Common myeloid progenitor, CD34-positive (primary cell): Measurements from ENCODE around the gene CLIC3.

Source experiments
- CTCF ChIA-PET: fragments of 350-600 bp; sonication (Branson Sonifier 250); formaldehyde crosslinking; loops from one replicate; lab custom pipeline; 2021; ENCODE audit warnings: antibody characterized with exemption; lab: Charles Lee
- POLR2A ChIA-PET: fragments of 350-600 bp; sonication (Branson Sonifier 250); formaldehyde crosslinking; loops from one replicate; lab custom pipeline; 2021; ENCODE audit warnings: antibody characterized with exemption; lab: Charles Lee
- DNase-seq, 3 donors: peaks; one replicate each; pipeline versions ENCODE4 v3.0.0 to v3.0.0-alpha.2; 2013
- H3K27ac ChIP-seq, 2 experiments: 1 replicate in 1 of 2; 2 replicates in 1 of 2; pipeline ENCODE4 v1.7.0; 2013; ENCODE audit warnings: inconsistent platforms in 2 of 2, low read length in 2 of 2, mild to moderate bottlenecking in 2 of 2, low read depth in 1 of 2, moderate library complexity in 1 of 2; ENCODE audit not compliant: severe bottlenecking in 2 of 2, insufficient read depth in 1 of 2, poor library complexity in 1 of 2
- H3K27me3 ChIP-seq, 5 experiments: replicated peaks in 2 of 5; 1 replicate in 3 of 5; 2 replicates in 2 of 5; pipeline versions ENCODE4 v1.6.1 to v1.7.0; 2013; ENCODE audit warnings: low read length in 4 of 5, mild to moderate bottlenecking in 2 of 5, moderate library complexity in 2 of 5, inconsistent platforms in 1 of 5; ENCODE audit not compliant: insufficient read depth in 5 of 5, control insufficient read depth in 4 of 5
- H3K36me3 ChIP-seq, 4 experiments: 1 replicate in 2 of 4; 2 replicates in 2 of 4; pipeline versions ENCODE4 v1.6.1 to v1.7.0; 2013; ENCODE audit warnings: low read length in 3 of 4, control low read depth in 1 of 4, mild to moderate bottlenecking in 1 of 4; ENCODE audit not compliant: control insufficient read depth in 4 of 4, insufficient read depth in 4 of 4
- H3K4me1 ChIP-seq, 4 experiments: 1 replicate in 3 of 4; 2 replicates in 1 of 4; pipeline versions ENCODE4 v1.6.1 to v1.7.1; 2013; ENCODE audit warnings: low read length in 3 of 4, mild to moderate bottlenecking in 3 of 4, control low read depth in 1 of 4, inconsistent platforms in 1 of 4, moderate library complexity in 1 of 4; ENCODE audit not compliant: control insufficient read depth in 4 of 4, insufficient read depth in 4 of 4; ENCODE audit errors: control extremely low read depth in 1 of 4
- H3K4me3 ChIP-seq, 7 experiments: 1 replicate in 4 of 7; 2 replicates in 3 of 7; pipeline versions ENCODE4 v1.5.1 to v1.7.0; 2013; ENCODE audit warnings: mild to moderate bottlenecking in 7 of 7, low read length in 6 of 7, moderate library complexity in 6 of 7, inconsistent platforms in 2 of 7, low read depth in 2 of 7, control low read depth in 1 of 7; ENCODE audit not compliant: insufficient read depth in 4 of 7, control insufficient read depth in 1 of 7; ENCODE audit errors: extremely low read depth in 1 of 7
- H3K9me3 ChIP-seq, 5 experiments: 1 replicate in 4 of 5; 2 replicates in 1 of 5; pipeline versions ENCODE4 v1.6.1 to v1.7.1; 2013; ENCODE audit warnings: low read length in 4 of 5, mild to moderate bottlenecking in 2 of 5, inconsistent platforms in 1 of 5, low read depth in 1 of 5, moderate library complexity in 1 of 5; ENCODE audit not compliant: control insufficient read depth in 4 of 5, insufficient read depth in 2 of 5; ENCODE audit errors: control extremely low read depth in 1 of 5
- WGBS: methylation state at CpG from one replicate; pipeline ENCODE4 v1.1.5; 2013; ENCODE audit not compliant: insufficient coverage; 5-methylcytosine and 5-hydroxymethylcytosine counted together

The CLIC3 gene

GRCh38 chr9:136958898-136959850 is 37.2 kb downstream of the CLIC3 start:
- Histone ChIP-seq H3K27ac (no peak overlapping the region), H3K4me3 (no peak overlapping the region), H3K27me3 (no peaks in the 10 kb centered on the region), H3K9me3 (no peaks in the 10 kb centered on the region), H3K4me1 (no peaks in the 10 kb centered on the region), H3K36me3 (no peaks in the 10 kb centered on the region)
- DNase-seq: no peak
- 95% methylated on average over 24 of the region's 28 CpGs for WGBS
- POLR2A ChIA-PET: interaction anchor here (0.7 kb wide), 1 partner anchor 12 kb away, joined by 3 read pairs; no protein-coding TSS in a partner anchor
- CTCF ChIA-PET: interaction anchor here (1.3 kb wide), 1 partner anchor 76 kb away, joined by 4 read pairs; no protein-coding TSS in a partner anchor

GRCh38 chr9:136958473-136958872 is 37.9 kb downstream of the CLIC3 start:
- Histone ChIP-seq H3K9me3 (no peaks in the 10 kb centered on the region), H3K36me3 (no peaks in the 10 kb centered on the region), H3K27me3 (no peaks in the 10 kb centered on the region), H3K27ac (no peak overlapping the region), H3K4me1 (no peaks in the 10 kb centered on the region), H3K4me3 (no peak overlapping the region)
- no peak for DNase-seq
- ChIA-PET CTCF (interaction anchor here (1.3 kb wide), 1 partner anchor 76 kb away, joined by 4 read pairs; no protein-coding TSS in a partner anchor), POLR2A (no interaction called here)
- WGBS: 94% methylated on average over 7 of the region's 7 CpGs

- CTCF ChIA-PET: interaction anchor here (1.3 kb wide), 1 partner anchor 77 kb away, joined by 4 read pairs; no protein-coding TSS in a partner anchor
Measured at GRCh38 chr9:136957901-136958300, 38.5 kb downstream of the CLIC3 start.

GRCh38 chr9:136957461-136957860 is 38.9 kb downstream of the CLIC3 start:
- no peak overlapping the region for H3K4me3 ChIP-seq
- no peaks in the 10 kb centered on the region for H3K4me1 ChIP-seq
- no peak overlapping the region for H3K27ac ChIP-seq
- CTCF ChIA-PET: no interaction called here
- no peaks in the 10 kb centered on the region for H3K36me3 ChIP-seq
- 100% methylated on average over 1 of the region's 1 CpG for WGBS
- DNase-seq: no peak
- H3K9me3 ChIP-seq: no peaks in the 10 kb centered on the region
- H3K27me3 ChIP-seq: no peaks in the 10 kb centered on the region
- POLR2A ChIA-PET: no interaction called here

More at GRCh38 chr9:136957901-136958300, 38.5 kb downstream of the CLIC3 start:
- Histone ChIP-seq H3K4me3 (no peak overlapping the region), H3K4me1 (no peaks in the 10 kb centered on the region), H3K9me3 (no peaks in the 10 kb centered on the region), H3K27ac (no peak overlapping the region), H3K27me3 (no peaks in the 10 kb centered on the region), H3K36me3 (no peaks in the 10 kb centered on the region)
- DNase-seq: no peak
- 93% methylated on average over 4 of the region's 6 CpGs for WGBS
- POLR2A ChIA-PET: no interaction called here

GRCh38 chr9:136956604-136957003 is 39.8 kb downstream of the CLIC3 start:
- POLR2A ChIA-PET: no interaction called here
- no peak overlapping the region for H3K27ac ChIP-seq
- H3K36me3 ChIP-seq: no peaks in the 10 kb centered on the region
- no peaks in the 10 kb centered on the region for H3K9me3 ChIP-seq
- H3K27me3 ChIP-seq: no peaks in the 10 kb centered on the region
- DNase-seq: no peak
- no peaks in the 10 kb centered on the region for H3K4me1 ChIP-seq
- H3K4me3 ChIP-seq: no peak overlapping the region
- CTCF ChIA-PET: no interaction called here
- 96% methylated on average over 3 of the region's 4 CpGs for WGBS

GRCh38 chr9:136955943-136956335 is 40.4 kb downstream of the CLIC3 start:
- ChIA-PET CTCF (interaction anchor here (1.1 to 1.4 kb wide), 2 partner anchors 73 to 79 kb away, joined by 3 read pairs; no protein-coding TSS in a partner anchor), POLR2A (no interaction called here)
- Histone ChIP-seq H3K27ac (no peak overlapping the region), H3K9me3 (no peaks in the 10 kb centered on the region), H3K27me3 (no peaks in the 10 kb centered on the region), H3K4me1 (no peaks in the 10 kb centered on the region), H3K4me3 (no peak overlapping the region), H3K36me3 (no peaks in the 10 kb centered on the region)
- 95% methylated on average over 4 of the region's 9 CpGs for WGBS
- no peak for DNase-seq
